NCI-H1694 treated with DMSO at 0.1 percent for 48 hours (cell line): Measurements from ENCODE around the gene ELOVL6.
"Not testable (repeated sequence)": the region's sequence is repeated elsewhere in the genome, so short reads cannot be mapped to it uniquely, and the experiment has no call there.

ENCODE experiments used
- DNase-seq: peaks from one replicate; lab custom pipeline; 2025; lab: John Stamatoyannopoulos, UW

Gene ELOVL6

DNA sequence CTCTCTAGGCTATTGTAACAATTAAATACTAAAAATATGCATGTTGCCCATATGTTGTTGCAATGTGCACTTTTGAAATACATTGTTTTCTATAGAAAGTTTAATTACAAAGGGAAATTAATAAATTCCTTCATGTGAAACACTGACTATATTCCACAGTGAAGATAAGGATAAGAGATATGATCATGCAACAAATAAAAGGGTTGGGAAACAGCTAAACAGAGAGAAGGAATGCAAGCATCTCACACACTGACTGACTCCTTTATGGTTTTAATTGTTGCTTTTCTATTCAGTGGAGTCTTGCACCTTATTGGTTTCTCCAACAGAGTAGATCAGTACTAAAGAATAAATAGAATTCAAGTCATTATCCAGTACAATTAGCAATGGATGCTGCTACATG is 37.8 kb downstream of the ELOVL6 start:
- DNase-seq = no peak

DNA sequence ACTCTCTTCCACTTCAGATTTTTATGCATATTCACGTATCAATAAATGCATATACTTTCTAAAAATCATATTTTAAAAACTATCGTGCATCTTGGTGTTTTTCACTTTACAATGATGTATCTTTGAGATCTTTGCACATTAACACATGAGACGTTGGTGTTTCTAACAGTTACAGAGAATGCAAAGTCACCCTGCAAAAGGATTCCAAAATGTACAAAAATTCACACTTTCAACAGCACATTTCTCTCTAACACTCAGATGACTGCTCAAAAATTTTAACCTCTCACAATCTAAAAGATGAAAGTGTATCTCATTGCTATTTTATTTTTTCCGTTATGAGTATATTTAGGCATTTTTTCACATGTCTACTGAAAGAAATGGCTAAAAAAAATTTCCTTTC is 38.9 kb downstream of the ELOVL6 start:
- DNase-seq = no peak

DNA sequence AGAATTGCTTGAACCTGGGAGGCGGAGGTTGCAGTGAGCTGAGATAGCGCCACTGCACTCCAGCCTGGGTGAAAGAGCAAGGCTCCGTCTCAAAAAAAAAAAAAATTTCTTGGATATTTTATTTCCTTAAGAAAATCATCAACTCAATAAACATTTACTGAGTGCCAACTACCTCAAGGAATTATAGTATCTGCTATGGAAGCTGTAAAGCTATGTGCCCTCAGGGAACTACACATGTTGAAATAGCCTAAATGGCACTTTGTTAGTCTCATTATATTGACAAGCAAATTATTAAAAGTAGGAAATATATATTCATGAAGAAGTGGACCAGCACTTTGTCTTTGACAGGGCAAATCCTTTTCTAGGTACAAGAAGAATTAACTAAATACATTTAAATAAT is 40.8 kb downstream of the ELOVL6 start:
- DNase-seq = no peak

DNA sequence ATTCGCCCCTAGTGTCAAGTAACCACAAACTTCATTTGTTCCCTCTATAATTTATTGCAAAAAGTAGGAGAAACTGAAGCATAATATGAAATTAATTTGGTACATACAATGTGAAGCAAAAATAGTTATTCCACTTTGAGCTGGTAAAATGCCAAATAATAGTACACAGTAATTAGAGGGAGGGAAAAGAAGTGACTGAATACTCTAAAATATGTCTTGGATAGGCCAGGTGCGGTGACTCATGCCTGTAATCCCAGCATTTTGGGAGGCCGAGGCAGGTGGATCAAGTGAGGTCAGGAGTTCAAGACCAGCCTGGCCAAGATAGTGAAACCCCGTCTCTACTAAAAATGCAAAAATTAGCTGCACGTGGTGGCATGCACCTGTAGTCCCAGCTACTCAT is 41.2 kb downstream of the ELOVL6 start:
- not testable (repeated sequence) for DNase-seq

DNA sequence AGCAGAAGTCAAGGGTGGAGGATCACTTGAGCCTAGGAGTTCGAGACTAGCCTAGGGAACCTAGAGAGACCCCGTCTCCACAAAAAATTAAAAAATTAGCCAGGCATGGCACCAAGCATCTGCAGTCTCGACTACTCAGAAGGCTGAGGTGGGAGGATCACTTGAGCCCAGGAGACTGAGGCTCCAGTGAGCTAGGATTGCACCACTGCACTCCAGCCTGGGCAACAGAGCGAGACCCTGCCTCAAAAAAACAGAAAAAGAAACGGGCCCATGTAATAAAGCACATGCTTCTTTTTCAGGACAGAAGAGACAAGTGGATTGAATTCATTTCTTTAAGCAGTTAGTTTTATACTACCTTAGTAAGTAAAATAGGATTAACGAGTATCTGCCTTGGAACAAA is 42.0 kb downstream of the ELOVL6 start:
- no peak for DNase-seq

DNA sequence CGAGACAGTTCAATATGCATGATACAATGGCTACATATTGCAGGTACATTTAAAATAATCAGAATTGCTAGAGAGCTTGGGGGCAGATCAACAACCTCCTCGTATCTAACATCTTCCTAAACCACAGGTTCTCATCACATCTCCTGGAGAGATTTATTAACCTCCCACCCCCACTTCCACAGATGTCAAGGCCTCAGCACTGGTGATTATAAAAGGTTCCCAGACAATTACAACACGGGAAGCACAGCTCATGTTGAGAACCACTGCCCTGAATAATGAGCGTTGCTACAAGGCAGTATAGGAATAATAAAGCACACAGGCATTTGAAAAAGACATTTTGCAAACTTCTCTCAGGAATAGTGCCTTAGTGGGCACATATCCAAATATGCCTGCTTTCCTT is 42.8 kb downstream of the ELOVL6 start:
- DNase-seq = no peak

DNA sequence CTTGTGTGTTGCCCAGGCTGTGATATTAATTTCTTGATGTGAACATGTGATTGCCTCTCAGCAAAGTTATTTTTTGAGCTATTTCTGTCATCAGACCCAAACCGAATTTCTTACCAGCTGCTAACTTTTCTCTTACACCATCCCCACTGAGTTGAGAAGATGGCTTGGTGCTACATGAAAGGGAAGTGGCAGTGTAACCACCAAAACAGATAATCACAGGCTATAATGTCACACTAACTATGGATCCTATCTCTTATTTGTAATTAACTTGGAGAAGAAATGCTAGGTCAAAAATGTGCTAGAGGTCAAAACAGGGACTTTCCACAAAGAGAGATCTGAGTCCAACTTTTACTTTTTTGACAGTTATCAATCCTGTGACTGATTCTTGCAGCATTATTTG is 43.8 kb downstream of the ELOVL6 start:
- DNase-seq = no peak

DNA sequence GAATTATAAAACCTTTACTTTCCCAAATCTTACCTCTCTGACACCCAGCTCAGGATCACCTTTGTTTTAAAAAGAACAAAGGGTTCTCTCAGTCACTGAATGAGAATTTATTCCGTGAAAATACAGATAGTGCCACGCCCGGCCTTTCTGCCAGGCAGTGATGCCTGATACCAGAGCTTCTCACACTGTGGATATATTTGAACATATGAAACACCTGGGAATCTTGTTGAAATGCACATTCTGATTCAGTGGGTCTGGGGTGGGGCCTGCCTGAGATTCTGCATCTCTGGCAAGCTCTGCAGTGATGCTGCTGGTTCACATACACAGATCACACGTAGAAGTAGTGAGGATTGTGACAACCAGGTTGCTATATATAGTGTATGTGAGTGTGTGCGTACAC is 46.0 kb downstream of the ELOVL6 start:
- no peak for DNase-seq

DNA sequence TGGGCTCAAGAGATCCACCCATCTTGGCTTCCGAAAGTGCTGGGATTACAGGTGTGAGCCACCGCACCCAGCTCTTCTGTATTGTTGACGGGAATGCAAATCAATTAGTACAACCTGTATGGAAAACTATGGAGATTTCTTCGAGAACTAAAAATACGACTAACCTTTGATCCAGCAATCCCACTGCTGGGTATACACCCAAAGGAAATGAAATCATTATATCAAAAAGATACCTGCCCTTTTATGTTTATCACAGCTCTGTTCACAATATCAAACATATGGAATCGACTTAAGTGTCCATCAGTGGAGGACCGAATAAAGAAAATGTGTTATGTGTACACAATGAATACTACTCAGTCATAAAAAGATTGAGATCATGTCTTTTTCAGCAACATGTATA is 49.3 kb downstream of the ELOVL6 start:
- DNase-seq = no peak

DNA sequence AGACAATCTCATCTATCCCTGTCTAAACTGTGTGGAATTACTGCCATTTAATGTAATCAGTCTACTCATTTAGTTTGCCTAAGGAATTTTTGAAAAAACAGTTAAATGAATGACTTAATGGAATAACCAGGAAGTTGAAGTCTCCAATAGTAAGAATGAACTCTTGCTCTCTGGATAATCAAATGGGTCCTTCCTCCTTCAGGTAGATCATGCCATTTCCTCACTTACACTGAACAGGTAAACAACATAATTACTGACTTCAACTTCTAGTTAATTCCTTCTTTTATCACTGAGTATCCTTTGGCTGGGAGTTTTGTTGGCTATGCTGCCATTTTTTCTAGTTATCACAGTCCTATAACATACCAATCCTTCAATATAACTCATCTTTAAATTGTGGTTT is 56.0 kb downstream of the ELOVL6 start:
- DNase-seq = no peak

DNA sequence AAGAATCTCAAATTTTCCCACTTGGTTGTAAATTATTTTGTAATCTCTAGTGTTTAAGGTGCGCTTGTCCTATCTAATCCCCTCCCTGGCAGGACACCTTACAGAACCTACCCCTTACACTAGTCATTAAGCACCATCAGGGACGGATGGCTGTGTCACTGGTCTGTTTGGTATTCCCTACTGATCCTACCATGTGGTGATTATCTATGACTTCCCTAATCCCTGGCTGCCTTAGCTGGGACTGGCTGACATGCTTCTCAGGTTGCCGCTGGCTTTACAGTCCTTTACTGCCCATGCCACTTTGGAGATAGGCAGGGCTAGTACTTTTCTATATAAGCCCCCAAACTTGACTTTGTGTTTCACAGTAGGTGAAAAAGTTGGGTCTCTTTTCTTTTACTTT is 58.6 kb downstream of the ELOVL6 start:
- DNase-seq = no peak

DNA sequence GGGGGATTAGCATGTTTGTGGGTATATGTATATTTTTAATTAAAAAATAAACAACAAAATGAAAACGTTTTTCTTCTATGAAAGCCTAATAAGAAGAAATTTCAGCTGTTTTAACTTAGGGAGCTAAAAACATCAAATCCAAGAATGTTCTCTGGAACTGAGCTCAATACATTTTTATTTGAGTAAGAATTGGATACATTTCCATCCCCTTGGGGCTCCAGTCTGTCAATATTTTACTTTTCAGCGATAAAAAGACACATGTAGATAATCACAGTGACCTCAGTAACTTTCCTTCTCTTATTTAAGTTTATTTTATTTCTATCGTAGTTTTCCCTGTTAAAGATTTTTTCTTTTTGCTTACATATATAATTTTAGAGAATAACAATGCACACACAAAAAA is 59.3 kb downstream of the ELOVL6 start:
- DNase-seq = no peak

DNA sequence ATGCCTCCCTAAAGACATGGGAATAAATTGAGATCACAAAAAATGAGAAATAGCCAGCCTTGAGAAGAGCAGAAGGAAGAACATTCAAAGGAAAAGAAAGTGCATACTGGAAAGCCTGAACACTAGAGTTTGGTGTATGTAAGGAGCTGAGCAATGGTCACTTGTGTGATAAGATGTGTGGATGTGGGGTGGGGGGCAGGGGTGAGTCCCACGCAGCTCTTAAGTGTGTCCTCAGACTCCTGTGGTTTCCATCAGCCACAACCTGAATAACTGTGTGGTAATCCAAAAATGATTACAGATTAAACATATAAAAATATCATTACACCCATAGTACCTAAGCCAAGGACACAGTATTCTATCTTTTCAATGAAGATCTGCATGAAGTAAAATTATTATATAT is 59.9 kb downstream of the ELOVL6 start:
- DNase-seq = no peak

DNA sequence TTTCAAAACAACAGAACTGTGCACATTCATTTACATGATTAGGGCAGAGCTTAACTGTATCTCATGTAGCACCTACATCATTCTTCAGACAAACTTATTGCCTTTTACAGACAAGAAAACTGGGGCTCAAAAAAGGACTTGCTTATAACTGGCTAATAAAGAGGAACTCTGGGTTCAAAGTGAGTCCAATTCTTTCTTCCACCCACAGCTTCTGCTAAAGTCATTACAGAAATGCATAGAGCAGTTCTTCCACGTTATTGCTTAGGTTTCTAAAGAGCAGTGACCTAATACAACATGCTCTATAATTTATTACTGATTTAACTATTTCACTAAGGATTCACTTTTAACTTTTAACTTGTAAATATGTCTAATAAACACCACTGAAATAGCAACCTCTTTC is 60.6 kb downstream of the ELOVL6 start:
- no peak for DNase-seq

DNA sequence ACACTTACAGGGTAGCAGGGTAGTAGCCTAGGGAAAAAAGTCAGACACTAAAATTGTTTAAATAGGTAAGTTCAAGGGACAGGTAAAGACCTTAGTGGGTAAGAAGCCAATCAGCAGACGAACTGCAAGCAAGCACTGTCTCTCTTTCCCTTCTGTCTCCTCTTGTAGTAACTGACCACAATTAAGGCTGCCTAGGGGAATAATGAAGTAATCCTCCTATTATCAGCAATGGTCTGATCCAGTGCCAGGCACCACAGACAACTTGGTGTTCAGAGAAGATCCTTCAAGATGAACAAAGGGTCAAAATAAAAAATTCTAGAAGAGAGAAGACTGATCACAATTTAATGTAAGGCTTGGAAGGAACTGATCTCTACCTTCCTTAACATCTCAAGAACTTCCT is 62.9 kb downstream of the ELOVL6 start:
- no peak for DNase-seq

DNA sequence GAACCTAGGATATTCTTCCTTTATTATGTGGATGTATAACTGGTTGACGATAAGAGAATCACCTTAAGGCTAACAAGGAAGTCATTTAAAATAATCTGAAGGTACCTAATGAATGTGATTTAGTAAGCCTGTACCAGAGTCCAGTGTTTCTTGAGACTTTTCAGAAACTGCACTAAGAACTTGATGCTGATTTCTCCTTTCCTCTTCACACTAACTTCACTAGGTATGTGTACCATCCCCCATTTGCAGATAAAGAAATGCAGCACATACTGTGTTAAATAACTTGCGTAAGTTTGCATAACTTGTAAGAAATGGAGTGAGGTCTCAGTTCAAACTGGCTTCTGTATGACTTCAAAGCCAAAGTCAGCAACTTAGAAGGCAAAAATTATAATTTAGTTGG is 63.3 kb downstream of the ELOVL6 start:
- DNase-seq = no peak

DNA sequence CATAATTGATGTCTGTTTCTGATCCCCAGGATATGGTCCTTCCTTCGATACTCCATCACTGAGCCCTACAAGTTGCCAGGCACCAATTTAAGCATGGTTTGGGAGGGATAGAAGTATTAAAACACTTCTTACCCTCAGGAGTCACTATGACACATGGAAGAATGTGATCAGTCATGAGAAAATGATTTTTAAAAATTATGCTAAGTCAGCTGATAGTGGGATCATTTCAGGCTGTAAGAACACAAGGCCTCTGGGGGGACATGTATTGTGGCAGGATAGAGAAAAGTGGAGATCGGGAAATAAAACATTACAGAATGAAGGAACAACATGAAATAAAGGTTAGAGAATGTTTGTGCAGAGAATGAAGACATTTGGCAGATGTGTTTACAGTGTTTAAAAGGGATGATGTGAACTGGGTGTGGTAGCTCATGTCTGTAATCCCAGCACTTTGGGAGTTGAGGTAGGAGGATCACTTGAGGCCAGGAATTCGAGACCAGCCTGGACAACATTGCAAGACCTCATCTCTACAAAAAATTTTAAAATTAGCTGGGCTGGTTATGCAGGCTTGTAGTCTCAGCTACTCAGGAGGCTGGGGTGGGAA is 64.0 kb downstream of the ELOVL6 start:
- no peak for DNase-seq

DNA sequence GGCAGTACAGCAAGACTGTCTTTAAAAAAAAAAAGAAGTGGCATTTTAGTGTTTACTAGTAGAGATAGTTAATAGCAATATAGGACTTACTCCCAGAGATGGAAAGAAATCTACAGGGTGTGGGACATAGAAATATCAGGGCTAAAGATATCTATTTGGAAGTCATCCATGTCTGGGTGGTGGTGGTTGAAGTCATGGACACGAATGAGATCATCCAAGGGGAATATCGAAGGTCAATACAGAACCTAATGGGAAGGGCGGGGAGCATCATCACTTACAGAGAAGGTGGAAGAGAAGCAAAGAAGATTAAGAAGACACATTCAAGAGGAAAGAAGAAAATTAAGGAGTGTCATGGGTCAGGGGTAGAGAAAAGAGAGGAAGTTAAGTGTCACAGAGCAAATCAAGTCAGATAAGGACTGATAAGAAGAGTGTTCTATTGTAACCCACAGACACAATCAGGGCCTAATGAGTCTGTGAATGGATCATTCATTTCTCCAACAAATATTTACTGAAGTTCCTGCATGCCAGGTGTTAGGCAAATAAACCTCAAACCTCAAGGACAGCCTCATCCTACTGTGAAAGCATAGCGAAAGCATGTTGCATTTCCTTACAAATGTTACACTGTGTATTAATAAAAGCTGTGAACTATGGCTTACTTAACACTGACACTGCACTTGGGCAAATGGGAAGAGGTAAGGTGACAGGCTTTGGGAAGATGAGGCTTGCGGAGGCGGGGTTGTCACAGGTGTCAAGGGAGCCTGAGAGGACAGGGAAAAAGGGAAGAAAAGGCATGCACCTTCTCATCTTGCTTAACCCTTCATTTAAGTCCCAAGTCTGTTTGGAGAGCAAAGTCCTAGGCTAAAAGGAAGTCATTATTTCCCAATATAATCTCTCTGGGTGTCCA is 65.3 kb downstream of the ELOVL6 start:
- no peak for DNase-seq

DNA sequence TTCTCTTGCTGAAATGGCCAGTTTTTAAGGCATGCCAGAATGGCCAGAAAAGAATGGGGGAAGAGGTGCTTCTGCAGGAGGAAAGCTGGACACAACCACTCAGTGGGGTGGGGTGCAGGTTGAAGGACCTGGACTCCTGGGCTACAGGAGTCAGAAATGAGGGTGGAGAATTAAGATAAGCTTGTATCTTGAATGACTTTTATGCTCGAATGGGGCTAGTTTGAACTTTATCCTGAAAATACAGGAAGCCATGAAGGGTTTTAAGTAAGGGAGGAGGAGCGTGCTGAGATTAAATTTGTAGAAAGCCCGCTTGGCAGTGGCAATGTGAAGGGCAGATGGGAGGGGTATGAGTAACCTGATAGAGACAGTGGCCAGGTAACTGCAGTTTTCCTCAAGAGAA is 66.5 kb downstream of the ELOVL6 start:
- no peak for DNase-seq

DNA sequence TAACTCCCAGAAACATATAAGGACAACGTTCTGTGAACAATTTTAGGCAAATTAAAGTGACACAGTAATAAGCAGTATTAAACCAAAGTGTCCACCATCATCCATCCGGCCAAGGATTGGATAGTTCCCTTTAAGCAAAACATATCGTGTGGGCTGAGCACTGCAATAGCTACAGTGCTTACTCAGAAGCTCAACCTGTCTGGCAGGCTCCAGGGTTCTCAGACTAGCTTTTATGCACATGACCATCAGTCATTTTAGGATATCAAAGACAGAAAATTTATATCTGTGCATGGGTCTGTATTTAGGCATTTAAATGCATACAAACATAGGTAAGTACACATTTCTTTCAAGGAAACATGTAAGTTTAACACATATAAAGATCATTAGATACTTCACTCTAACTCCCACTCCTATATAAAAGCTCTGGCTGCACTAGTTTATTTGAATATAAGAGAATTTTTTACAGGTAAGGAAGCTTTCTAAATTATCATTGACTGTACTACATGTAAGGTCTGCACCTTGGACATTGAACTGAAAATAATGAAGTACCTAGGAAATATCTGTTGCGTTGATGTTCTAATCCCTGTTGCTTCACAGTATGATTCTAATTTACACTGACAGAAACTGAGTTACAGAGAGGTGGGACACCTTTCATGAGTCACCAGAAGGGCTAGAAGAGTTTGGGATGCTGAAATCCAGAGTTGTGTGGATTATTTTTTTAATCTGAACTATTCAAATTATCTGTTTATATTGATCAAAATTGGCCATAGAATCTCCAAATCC is 67.6 kb downstream of the ELOVL6 start:
- no peak for DNase-seq

DNA sequence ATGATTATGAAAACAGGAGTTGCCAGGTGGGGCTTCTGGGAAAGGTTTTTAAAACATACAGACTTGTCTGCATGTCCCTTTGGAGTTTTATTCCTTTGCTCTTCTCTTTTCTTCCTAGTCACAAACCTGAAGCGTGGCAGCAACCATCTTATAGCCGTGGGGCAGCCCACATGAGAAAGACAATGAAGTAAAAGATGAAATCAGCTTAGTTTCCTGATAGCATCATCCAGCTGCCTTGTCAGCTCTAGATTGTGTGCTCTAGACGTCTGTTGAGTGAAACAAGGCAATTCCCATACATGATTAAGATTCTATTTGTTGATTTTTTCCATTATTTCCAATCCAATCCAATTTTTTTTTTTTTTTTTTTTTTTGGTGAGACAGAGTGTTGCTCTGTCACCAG is 68.9 kb downstream of the ELOVL6 start:
- no peak for DNase-seq

DNA sequence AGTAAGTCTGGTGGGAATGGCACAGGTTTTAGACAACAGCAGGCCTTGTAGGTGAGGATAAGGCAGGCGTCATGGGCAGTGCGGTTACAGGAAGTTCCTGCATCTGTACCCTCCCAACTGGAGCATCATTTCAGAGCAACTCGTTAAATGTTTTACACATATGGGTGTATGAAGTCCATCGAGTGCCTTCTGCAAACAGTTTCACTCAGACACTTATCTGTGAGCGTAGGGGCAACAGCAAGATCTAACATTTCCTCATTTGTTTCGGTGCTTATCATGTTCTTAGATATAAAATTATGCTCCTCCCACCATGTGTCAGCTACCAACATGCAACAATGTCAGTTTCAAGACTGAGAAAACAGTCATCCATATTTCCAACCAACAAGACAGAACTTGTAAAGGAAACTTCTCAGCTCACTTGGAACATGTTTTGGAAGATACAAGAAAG is 69.9 kb downstream of the ELOVL6 start:
- no peak for DNase-seq

DNA sequence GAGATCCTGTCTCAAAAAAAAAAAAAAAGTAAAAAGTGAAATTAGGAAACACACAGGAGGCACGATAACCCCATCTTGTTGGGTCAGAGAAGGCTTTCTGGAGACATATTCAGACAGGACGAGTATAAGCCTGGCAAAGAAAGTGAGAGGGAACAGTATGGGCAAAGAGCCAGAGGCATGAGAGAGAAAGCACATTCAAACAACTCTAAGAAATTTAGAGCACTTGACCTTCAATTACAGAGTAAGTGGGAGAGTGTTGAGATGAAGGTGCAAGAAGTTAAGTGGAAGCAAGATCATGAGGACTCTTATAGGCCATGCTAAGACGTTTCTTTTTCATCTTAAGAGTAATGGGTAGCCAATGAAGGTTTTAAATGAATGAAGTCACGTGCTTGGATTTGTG is 70.4 kb downstream of the ELOVL6 start:
- DNase-seq = no peak
